ENCODE data around the gene RRM2.

RRM2 gene

DNA sequence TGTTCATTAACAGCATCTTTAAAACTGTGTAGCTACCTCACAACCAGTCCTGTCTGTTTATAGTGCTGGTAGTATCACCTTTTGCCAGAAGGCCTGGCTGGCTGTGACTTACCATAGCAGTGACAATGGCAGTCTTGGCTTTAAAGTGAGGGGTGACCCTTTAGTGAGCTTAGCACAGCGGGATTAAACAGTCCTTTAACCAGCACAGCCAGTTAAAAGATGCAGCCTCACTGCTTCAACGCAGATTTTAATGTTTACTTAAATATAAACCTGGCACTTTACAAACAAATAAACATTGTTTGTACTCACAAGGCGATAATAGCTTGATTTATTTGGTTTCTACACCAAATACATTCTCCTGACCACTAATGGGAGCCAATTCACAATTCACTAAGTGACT lies 7.0 kb downstream of the RRM2 start:
- no peak overlapping the region for H3K4me3 ChIP-seq (ENCODE audit: low read length)
- TF ChIP-seq, protein P1, sequence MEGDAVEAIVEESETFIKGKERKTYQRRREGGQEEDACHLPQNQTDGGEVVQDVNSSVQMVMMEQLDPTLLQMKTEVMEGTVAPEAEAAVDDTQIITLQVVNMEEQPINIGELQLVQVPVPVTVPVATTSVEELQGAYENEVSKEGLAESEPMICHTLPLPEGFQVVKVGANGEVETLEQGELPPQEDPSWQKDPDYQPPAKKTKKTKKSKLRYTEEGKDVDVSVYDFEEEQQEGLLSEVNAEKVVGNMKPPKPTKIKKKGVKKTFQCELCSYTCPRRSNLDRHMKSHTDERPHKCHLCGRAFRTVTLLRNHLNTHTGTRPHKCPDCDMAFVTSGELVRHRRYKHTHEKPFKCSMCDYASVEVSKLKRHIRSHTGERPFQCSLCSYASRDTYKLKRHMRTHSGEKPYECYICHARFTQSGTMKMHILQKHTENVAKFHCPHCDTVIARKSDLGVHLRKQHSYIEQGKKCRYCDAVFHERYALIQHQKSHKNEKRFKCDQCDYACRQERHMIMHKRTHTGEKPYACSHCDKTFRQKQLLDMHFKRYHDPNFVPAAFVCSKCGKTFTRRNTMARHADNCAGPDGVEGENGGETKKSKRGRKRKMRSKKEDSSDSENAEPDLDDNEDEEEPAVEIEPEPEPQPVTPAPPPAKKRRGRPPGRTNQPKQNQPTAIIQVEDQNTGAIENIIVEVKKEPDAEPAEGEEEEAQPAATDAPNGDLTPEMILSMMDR (conservative IDR thresholded peaks at IDR 0.05; ENCODE audit: low read depth, low read length): no peak
- DNase-seq (ENCODE audit: low read depth): no peak

DNA sequence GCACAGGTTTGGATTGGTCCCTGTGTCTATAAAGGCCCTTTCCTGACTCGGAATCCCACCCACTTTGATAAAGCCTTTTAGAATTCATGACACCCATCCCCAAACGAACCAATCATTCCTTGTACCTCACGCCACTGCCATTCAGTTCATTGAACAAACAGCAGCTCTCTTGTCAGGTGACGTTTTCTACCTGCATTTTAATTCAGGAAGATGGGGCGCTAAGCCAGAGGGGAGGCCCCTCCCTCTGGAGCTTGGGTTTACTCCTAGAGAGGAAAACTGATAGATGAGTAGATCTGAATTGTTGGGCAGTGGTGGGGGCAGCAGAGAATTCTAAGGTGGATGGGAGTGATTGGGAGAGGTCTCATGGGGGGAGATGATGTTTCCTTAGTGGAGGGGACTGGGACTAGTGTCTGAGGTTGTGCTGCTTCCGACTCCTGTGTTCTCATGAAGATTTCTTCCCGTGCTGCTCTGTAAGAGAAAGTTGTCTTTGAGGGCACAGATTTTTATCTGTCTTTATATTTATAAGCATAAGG lies 9.6 kb downstream of the RRM2 start:
- H3K4me3 ChIP-seq (ENCODE audit: low read length): no peak overlapping the region
- TF ChIP-seq, protein P1 (conservative IDR thresholded peaks at IDR 0.05; ENCODE audit: low read depth, low read length): no peak

DNA sequence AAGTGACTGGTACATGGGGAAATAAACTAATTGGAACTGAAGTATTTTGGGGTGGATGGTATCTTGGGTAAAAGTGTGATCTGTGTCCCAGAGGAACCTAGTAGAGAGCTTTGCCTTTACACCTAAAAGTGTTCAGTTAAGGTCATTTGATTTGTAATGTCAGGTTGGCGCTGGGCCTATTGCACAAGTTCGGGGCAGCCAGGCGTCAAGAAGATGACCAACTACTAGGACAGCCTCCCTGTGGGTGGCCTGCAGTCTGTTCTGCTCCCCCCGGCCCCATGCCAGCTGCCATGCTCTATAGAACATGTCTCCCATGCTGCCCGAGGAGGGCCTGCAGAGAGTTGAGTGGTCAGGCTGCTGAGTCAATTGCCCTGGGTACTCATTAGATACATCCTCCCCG lies 10.1 kb downstream of the RRM2 start:
- no peak overlapping the region for H3K4me3 ChIP-seq (ENCODE audit: low read length)
- TF ChIP-seq, protein P1 (conservative IDR thresholded peaks at IDR 0.05; ENCODE audit: low read depth, low read length): no peak
- no peak for DNase-seq (ENCODE audit: low read depth)

More for the DNA sequence above, 9.6 kb downstream of the RRM2 start:
- DNase-seq (ENCODE audit: low read depth): no peak

DNA sequence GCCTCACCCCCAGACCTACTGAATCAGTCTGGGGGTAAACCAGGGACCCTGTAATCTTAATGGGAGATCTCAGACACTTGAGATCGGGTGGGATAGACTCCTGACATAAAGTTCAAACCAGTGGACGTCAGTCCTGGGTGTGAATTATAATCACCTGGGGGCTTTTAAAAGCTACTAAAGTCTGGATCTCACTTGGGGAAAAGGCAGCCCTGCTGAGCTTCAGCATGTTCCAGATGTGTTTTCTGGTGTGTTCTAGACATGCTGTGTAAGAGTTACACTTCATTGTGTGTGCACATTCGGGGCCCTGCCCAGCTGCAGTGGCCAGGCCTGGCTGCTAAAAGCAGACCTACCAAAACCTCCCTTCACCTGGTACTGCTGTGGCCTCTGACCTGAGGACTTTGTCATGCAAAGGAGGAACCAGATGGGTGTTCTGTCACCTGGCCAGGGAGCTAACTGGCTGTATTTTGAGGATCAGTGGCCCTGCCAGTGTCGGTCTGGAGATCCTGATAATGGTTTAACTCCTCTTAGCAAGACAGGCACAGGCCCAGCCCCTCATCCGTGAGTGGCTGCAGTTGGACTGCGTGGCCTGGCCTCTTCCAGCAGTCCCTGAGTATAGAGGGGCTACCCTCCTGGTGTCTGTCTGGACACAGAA lies 10.6 kb downstream of the RRM2 start:
- no peak overlapping the region for H3K4me3 ChIP-seq (ENCODE audit: low read length)
- no peak for DNase-seq (ENCODE audit: low read depth)
- TF ChIP-seq, protein P1 (conservative IDR thresholded peaks at IDR 0.05; ENCODE audit: low read depth, low read length): no peak

DNA sequence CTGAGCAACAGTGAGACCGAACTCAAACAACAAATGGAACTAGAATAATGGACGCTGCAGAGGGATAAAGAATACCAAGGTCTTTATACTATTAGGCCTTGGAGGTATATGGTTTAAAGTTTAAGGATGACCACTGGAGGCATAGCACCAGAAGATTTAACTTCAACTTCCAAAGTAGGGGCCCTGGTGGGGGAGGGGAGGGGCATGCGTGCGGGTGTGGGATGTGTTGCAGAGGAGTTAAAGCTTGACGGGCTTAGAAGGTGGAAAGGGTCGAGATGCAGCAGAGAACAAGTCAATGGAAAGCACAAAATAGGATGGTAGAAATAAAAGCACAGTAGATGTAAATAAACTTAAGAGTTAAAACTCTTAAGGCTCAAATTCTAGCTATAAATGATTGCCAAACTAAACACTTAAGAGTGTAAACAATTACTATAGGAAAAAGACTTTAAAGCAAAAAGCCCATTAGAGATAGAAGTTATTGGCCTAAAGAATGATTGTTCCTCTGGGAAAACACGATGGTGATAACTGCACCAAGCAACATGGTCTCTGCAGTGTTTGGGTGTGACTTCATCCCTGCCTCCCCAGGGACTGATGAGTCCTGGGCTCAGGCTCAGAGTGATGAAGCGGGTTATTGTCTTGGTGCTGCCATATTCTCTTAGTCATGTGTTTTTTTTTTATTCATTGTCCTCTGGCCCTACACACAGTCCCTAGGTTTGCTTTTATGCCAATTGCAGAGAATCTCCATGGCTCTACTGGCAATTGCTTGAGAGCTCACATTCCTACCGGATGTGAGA lies 13.0 kb downstream of the RRM2 start:
- TF ChIP-seq, protein P1 (conservative IDR thresholded peaks at IDR 0.05; ENCODE audit: low read depth, low read length): no peak
- no peak for DNase-seq (ENCODE audit: low read depth)
- H3K4me3 ChIP-seq (ENCODE audit: low read length): no peak overlapping the region

DNA sequence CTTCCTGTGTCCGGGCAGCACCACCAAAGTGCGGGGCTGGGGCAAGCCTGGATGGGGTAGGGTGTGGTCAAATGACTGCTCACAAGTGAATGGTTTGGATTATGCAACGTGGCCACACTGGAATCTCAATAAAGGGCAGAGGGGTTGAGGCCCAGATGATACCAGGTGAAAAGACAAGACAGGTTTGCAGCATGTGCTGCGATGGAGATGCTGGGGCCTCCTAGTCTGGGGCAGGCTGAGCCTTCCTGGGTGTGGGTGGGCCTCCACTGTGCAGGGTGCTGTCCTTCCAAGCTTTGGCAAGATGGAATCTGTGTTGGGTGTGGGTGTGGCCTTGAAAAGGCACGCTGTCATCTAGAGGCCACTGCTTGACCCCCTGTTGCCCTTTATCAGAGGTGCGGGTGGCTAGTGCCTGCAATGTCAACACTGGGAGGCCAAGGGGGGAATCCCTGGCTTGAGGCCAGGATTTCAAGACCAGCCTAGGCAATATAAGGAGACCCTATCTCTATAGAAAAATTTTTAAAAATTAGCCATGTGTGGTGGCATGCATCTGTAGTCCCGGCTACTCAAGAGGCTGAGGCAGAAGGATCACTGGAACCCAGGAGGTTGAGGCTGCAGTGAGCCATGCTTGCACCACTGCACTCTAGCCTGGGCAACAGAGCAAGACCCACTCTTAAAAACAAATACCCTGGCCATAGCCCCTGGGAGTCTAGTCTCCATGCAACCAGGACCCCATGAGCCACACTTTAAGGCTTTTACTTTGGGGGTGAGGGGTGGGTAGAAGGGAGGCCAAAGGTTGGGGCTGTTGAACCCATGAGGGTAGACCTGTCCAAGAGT lies 13.8 kb downstream of the RRM2 start:
- no peak overlapping the region for H3K4me3 ChIP-seq (ENCODE audit: low read length)
- DNase-seq (ENCODE audit: low read depth): no peak
- TF ChIP-seq, protein P1 (conservative IDR thresholded peaks at IDR 0.05; ENCODE audit: low read depth, low read length): no peak
